Liver (tissue), 9 donors: Measurements from ENCODE around the gene GPC3. TPM values are rescaled to one million over a fixed set of nuclear protein-coding genes. Genes with fewer than 3 reads are reported as not detected.

ENCODE experiments used
- DNase-seq: peaks from one replicate; pipeline ENCODE4 v3.0.0-alpha.2; 2017; ENCODE audit warnings: low spot score
- H3K27ac ChIP-seq, 2 donors: one replicate each; pipeline ENCODE4 v1.7.0; 2013; ENCODE audit warnings: inconsistent platforms in 2 of 2, low read length in 2 of 2, control low read depth in 1 of 2, low read depth in 1 of 2, mild to moderate bottlenecking in 1 of 2
- H3K27me3 ChIP-seq, 4 donors: one replicate each; pipeline versions ENCODE4 v1.6.1 to v1.7.0; 2013; ENCODE audit warnings: low read length in 3 of 4, inconsistent platforms in 1 of 4, mild to moderate bottlenecking in 1 of 4, moderate library complexity in 1 of 4; ENCODE audit not compliant: control insufficient read depth in 4 of 4, insufficient read depth in 4 of 4
- H3K36me3 ChIP-seq, 4 donors: one replicate each; pipeline versions ENCODE4 v1.6.1 to v1.7.0; 2013; ENCODE audit warnings: low read length in 3 of 4, mild to moderate bottlenecking in 3 of 4, low read depth in 1 of 4, moderate library complexity in 1 of 4; ENCODE audit not compliant: control insufficient read depth in 4 of 4, insufficient read depth in 3 of 4
- H3K4me1 ChIP-seq, 4 donors: one replicate each; pipeline versions ENCODE4 v1.6.1 to v1.7.0; 2013; ENCODE audit warnings: low read length in 3 of 4, mild to moderate bottlenecking in 3 of 4, moderate library complexity in 1 of 4; ENCODE audit not compliant: control insufficient read depth in 4 of 4, insufficient read depth in 4 of 4
- H3K4me3 ChIP-seq, 3 donors: one replicate each; pipeline versions ENCODE4 v1.6.1 to v1.7.0; 2013; ENCODE audit warnings: low read length in 3 of 3, control low read depth in 1 of 3, low read depth in 1 of 3, mild to moderate bottlenecking in 1 of 3
- H3K9ac ChIP-seq, 2 donors: one replicate each; pipeline ENCODE4 v1.7.0; 2013; ENCODE audit warnings: low read length in 2 of 2, mild to moderate bottlenecking in 2 of 2, moderate library complexity in 2 of 2, control low read depth in 1 of 2, low read depth in 1 of 2
- H3K9me3 ChIP-seq, 4 donors: one replicate each; pipeline versions ENCODE4 v1.6.1 to v1.7.0; 2013; ENCODE audit warnings: low read length in 3 of 4; ENCODE audit not compliant: control insufficient read depth in 4 of 4
- ATF3 ChIP-seq: IDR thresholded peaks from 2 replicates; pipeline ENCODE4 v1.6.1; 2016; ENCODE audit warnings: antibody characterized with exemption
- CTCF ChIP-seq: fragments of 150-350 bp; IDR thresholded peaks from 2 replicates; pipeline ENCODE4 v1.5.1; 2017; ENCODE audit warnings: improper control_type of control experiment, low read depth, low read length; ENCODE audit not compliant: missing input control
- EGR1 ChIP-seq, 2 donors: IDR thresholded peaks; 2 replicates each; pipeline ENCODE4 v1.6.1; 2016 to 2018; ENCODE audit warnings: antibody characterized with exemption in 2 of 2, low read depth in 2 of 2
- FOXA1 ChIP-seq: IDR thresholded peaks from 2 replicates; pipeline ENCODE4 v1.6.1; 2016; ENCODE audit warnings: antibody characterized with exemption
- FOXA2 ChIP-seq: IDR thresholded peaks from 2 replicates; pipeline ENCODE4 v1.6.1; 2016; ENCODE audit warnings: antibody characterized with exemption
- GABPA ChIP-seq, 2 donors: IDR thresholded peaks in 1 of 2; conservative IDR thresholded peaks in 1 of 2; 2 replicates each; pipeline ENCODE4 v1.6.1; 2016; ENCODE audit warnings: antibody characterized with exemption in 2 of 2, mild to moderate bottlenecking in 1 of 2, moderate library complexity in 1 of 2
- HNF4A ChIP-seq, 2 donors: conservative IDR thresholded peaks; 2 replicates each; pipeline ENCODE4 v1.6.1; 2016; ENCODE audit warnings: antibody characterized with exemption in 2 of 2, mild to moderate bottlenecking in 2 of 2
- HNF4G ChIP-seq: IDR thresholded peaks from 2 replicates; pipeline ENCODE4 v1.6.1; 2016; ENCODE audit warnings: antibody characterized with exemption
- JUND ChIP-seq, 2 donors: IDR thresholded peaks; 2 replicates each; pipeline ENCODE4 v1.6.1; 2016; ENCODE audit warnings: antibody characterized with exemption in 2 of 2
- MAX ChIP-seq: IDR thresholded peaks from 2 replicates; pipeline ENCODE4 v1.6.1; 2016; ENCODE audit warnings: antibody characterized with exemption
- NR2F2 ChIP-seq: IDR thresholded peaks from 2 replicates; pipeline ENCODE4 v1.6.1; 2016; ENCODE audit warnings: antibody characterized with exemption
- RAD21 ChIP-seq, 2 donors: IDR thresholded peaks; 2 replicates each; pipeline ENCODE4 v1.6.1; 2016; ENCODE audit warnings: antibody characterized with exemption in 2 of 2, mild to moderate bottlenecking in 2 of 2
- REST ChIP-seq: IDR thresholded peaks from 2 replicates; pipeline ENCODE4 v1.6.1; 2016; ENCODE audit warnings: antibody characterized with exemption, mild to moderate bottlenecking
- SP1 ChIP-seq: IDR thresholded peaks from 2 replicates; pipeline ENCODE4 v1.6.1; 2018; ENCODE audit warnings: antibody characterized with exemption, mild to moderate bottlenecking
- TAF1 ChIP-seq: conservative IDR thresholded peaks from 2 replicates; pipeline ENCODE4 v1.6.1; 2016; ENCODE audit warnings: antibody characterized with exemption, mild to moderate bottlenecking
- YY1 ChIP-seq: IDR thresholded peaks from 2 replicates; pipeline ENCODE4 v1.6.1; 2016; ENCODE audit warnings: antibody characterized with exemption, mild to moderate bottlenecking
- ZBTB33 ChIP-seq: IDR thresholded peaks from 2 replicates; pipeline ENCODE4 v1.6.1; 2016; ENCODE audit warnings: antibody characterized with exemption
- WGBS: extraction: QIAGEN DNeasy Blood & Tissue Kit; methylation state at CpG from one replicate; pipeline ENCODE4 v1.1.7; 2013; 5-methylcytosine and 5-hydroxymethylcytosine counted together
- polyA plus RNA-seq, 2 donors: library from polyadenylated mRNA; stranded (reverse) in 1 of 2; unstranded in 1 of 2; fragments of 200-250 nt in 1 of 2; fragments of >200 nt in 1 of 2; fragmentation: Nextera tagmentation in 1 of 2; extraction: Ambion mirVana in 1 of 2; gene quantifications; one replicate each; pipeline versions ENCODE4 v1.2.1 to v1.2.3, GENCODE V29; 2013 to 2015
- total RNA-seq, 2 donors: library from RNA; depleted of rRNA; stranded (reverse); fragments of >200 nt; gene quantifications; one replicate each; pipeline ENCODE4 v1.2.3, GENCODE V29; 2014
- donor health status: healthy.
- donor health status: healthy.
- donor health status: healthy.
- donor health status: healthy.
- donor health status: healthy.

The GPC3 gene
- total and polyA plus RNA-seq, 4 donors = 0.40 to 1,133 (median 1.5) TPM

- TF ChIP-seq GABPA (IDR thresholded peaks at IDR 0.05 in 1 of 2, conservative IDR thresholded peaks at IDR 0.05 in 1 of 2) (no peak), HNF4A (conservative IDR thresholded peaks at IDR 0.05) (no peak), YY1 (no peak), EGR1 (IDR thresholded peaks at IDR 0.05; ENCODE audit: low read depth in 2 of 2) (no peak), MAX (no peak), TAF1 (no peak), FOXA1 (no peak), CTCF (no peak), REST (no peak), NR2F2 (no peak), JUND (IDR thresholded peaks at IDR 0.05) (no peak), RAD21 (IDR thresholded peaks at IDR 0.05) (no peak), ZBTB33 (no peak), ATF3 (no peak), HNF4G (no peak), FOXA2 (no peak)
- no peak overlapping the region for H3K9ac ChIP-seq
- H3K4me3 ChIP-seq = no peak overlapping the region
- DNase-seq = no peak
- WGBS = 84% methylated on average over 2 of the region's 2 CpGs
- H3K36me3 ChIP-seq = no peaks in the 10 kb centered on the region
- no peak overlapping the region for H3K27ac ChIP-seq
- peaks cover 0 to 11% (median 2%) of the 10 kb centered on the region in 4 donors for H3K27me3 ChIP-seq
- no peaks in the 10 kb centered on the region for H3K9me3 ChIP-seq
- no peaks in the 10 kb centered on the region for H3K4me1 ChIP-seq
These were observed 77.8 kb downstream of the GPC3 start for GRCh38 chrX:133907606-133908005.

- no peak overlapping the region for H3K9ac ChIP-seq
- H3K27me3 ChIP-seq = peaks cover 0 to 15% (median 2%) of the 10 kb centered on the region in 4 donors
- no peak for DNase-seq
- WGBS = 76% methylated on average over 3 of the region's 3 CpGs
- no peaks in the 10 kb centered on the region for H3K36me3 ChIP-seq
- H3K4me3 ChIP-seq = no peak overlapping the region
- no peaks in the 10 kb centered on the region for H3K9me3 ChIP-seq
- no peaks in the 10 kb centered on the region for H3K4me1 ChIP-seq
- H3K27ac ChIP-seq = no peak overlapping the region
- TF ChIP-seq HNF4A (conservative IDR thresholded peaks at IDR 0.05) (no peak), YY1 (no peak), ATF3 (no peak), SP1 (no peak), ZBTB33 (no peak), CTCF (no peak), RAD21 (IDR thresholded peaks at IDR 0.05) (no peak), FOXA2 (no peak), FOXA1 (no peak), EGR1 (IDR thresholded peaks at IDR 0.05; ENCODE audit: low read depth in 2 of 2) (no peak)
These were observed 80.1 kb downstream of the GPC3 start for GRCh38 chrX:133905305-133905704.
